GM21723 (cell line): ENCODE results near the gene TSPYL1.
"Not testable (repeated sequence)": the region's sequence is repeated elsewhere in the genome, so short reads cannot be mapped to it uniquely, and the experiment has no call there.

ENCODE experiments used
- ATAC-seq: cut with Tn5 transposase; IDR thresholded peaks from one replicate; pipeline ENCODE4 v1.9.1; 2021; ENCODE audit warnings: mild to moderate bottlenecking, moderate library complexity; ENCODE audit not compliant: unreplicated experiment

TSPYL1 gene

DNA sequence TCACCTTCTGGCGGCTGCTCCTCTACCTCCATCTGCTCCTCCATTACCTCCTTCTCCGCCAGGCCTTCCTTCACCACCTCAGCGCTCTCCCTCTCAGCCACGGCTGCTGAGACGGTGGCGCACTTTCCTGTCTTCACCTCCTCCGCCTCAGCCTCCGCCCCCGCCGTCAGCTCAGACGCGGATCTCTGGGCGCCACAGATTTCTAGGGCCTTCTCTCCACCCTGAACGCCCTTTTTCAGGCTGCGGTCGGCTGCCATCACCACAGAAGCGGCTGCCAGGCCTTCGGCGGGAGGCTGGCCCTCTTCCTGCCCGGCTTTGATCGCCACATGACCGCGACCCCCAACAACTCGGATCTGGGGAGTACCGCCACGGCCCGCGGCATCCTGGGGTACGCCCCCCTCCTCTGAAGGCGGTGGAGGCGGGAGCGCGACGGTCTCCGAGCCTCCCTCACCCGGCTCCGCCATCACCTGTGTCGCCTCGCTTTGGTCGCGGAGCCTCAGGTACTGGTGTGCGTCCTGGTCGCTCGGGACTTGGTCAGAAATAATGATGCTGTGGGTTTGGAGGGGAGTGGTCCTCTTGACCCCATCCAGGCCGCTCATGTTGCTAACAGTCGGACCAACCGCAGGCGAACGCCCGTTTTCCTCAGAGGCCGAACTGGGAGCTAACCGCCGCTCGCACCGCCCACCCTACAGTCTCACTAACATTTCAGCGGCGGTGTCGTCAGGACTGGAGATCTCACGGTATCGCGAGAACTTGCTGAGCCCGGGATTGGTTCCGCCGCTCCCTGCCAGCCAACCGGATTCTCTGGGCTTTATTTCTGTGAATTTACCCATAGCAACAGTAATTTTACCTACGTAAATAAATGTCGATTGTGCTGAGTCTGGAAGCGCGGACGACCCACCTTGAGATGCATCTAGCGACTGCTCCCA lies at the start of gene TSPYL1:
Gene TSPYL1, minus strand, starts transcription at position 699 of the 929 bp plus-strand sequence. Its CDS starts 100 bp downstream, at position 599.
- peak; percentile 95 for ATAC-seq

DNA sequence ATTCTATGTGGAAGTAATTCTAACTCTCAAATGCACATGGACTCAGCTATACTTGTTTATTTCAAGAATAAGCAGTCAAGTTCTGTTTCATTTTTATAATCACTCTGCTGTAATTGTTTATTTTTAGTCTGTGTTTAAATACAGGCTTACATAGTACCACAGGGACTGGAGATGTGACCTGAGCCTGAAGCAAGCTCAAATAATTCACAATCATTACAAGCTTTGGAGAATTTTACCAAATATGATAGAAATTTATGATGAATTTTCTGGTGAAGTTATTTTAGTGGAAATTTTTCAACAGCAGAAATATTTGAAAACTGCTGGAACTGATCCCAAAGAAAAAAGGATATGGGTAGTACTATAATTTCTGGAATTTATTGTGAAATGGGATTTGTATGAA lies 49.4 kb upstream of the TSPYL1 start:
- ATAC-seq: no peak

DNA sequence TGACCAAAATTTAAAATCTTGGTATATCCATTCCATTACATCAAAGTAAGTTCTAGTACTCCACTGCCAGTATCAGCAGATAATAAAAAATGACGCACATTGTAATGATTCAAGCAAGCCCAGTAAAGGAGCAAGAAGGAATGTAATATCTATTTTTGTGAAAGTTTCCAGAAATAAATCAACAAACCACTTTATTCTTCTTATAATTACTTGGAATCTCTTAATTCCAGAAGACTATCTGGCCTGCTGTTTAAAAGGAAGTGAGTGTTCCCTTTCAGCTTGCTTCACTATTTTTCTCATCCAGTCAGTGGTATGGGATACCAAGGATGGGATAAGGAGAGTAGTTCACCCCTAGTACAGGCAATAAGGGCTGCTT lies 48.8 kb upstream of the TSPYL1 start:
- ATAC-seq: no peak

DNA sequence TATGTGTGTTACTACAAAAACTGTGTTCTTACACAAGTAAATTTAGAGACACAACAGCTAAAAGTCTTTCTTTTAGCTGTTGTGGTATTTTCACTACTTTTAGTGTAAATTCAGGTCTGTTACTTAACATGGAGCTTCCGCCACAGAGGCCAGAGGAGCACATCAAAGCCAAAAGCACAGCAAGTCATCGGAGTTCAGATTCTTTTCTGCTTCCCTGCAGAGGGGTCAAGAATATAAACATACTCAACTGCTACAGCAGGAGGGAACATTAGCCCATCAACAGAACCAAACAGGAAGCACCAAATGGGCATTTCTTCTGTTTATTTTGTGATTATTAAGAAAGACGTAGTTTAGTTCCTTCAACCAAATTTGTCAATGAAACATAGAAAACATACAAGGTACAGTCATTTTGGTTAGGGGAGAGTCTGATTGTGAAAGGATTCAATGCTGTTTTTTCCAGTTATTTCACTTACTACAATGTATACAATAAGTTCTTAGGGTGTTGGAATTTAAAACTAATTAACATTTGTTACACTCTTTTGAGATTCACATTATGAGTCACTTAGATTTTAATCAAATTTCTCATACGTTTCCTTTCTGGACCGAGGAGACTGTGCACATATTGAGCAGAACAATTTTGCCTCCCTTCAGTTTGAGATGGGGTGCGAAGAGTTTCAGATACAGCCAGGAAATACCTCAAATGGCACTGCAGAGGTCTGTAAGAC lies 48.2 kb upstream of the TSPYL1 start:
- no peak for ATAC-seq

DNA sequence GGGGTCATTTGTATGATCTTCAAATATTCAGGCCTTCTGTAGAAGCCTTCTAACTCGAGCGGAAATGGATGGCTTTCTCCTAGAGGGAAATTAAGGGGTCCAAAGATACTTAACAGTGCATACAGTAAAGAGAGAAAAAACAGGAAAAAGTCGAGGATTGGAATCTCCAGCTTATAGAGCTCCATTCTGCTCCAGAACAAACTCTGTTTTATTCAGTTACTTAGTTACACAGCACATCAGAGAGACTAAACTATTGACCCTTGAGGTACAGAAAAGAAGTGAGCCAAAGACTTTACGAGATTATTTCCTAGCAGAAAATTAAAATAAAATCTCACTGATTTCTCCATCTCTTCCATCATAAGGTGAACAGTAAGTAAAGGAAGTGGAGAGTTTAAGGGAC lies 47.3 kb upstream of the TSPYL1 start:
- ATAC-seq: no peak

DNA sequence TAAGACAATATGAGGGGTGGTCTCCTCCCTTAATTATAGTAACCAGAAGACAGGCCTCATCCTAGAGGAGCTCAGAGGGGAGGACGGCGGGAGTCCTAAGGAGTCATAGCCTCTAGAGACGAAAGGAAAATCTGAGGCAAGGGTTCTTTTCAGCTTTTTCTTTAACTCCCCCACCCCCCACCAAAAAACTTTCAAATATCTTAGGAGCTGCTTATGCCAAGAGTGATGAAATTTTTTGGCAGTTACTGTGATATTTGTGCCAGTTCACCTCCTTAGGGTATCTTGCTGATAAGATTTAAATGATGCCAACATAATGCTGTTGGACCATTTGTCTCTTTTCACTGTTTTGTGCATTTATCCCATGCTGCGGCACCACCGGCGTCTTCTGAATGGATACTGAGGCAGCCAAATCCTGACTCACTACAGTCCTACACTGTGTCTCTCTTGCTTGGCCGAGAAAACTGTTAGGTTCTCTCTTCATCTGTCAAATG lies 46.5 kb upstream of the TSPYL1 start:
- no peak for ATAC-seq

DNA sequence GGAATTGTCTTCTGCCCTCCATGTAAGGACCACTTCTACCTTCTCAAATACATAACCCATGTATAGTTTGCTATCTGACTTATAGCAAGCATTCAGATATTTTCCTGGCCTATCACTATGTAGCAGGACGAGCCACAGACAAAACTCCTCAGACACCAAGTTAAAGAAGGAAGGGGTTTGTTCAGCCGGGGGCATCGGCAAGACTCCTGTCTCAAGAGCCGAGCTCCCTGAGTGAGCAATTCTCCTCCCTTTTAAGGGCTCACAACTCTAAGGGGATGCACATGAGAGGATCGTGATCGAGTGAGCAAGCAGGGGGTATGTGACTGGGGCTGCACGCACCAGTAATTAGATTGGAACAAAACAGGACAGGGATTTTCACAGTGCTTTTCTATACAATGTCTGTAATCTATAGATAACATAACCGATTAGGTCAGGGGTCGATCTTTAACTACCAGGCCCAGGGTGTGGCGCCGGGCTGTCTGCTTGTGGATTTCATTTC lies 46.0 kb upstream of the TSPYL1 start:
- ATAC-seq: not testable (repeated sequence)

DNA sequence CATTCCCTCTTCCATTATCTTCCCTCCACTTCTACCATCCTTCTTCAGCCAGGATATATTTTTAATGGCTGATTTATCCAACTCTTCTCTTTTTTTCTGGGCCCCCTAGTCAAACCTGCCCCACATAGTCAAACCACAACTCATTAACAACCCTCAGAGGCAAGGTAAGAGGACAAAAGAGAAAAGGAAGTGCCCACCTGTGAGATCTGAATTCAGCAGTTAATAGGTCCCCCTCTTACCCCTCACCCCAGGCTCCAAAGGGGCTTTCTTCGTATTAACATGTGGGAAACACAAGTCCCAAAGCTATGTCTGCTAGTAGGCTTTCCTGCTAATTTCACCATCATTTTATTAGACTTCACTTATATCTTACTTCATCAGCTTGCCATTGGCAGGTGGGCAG lies 44.1 kb upstream of the TSPYL1 start:
- ATAC-seq: no peak

DNA sequence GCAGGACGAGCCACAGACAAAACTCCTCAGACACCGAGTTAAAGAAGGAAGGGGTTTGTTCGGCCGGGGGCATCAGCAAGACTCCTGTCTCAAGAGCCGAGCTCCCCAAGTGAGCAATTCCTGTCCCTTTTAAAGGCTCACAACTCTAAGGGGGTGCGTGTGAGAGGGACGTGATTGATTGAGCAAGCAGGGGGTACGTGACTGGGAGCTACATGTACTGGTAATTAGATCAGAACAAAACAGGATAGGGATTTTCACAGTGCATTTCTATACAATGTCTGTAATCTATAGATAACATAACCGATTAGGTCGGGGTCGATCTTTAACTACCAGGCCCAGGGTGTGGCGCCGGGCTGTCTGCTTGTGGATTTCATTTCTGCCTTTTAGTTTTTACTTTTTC lies 42.2 kb upstream of the TSPYL1 start:
- not testable (repeated sequence) for ATAC-seq

DNA sequence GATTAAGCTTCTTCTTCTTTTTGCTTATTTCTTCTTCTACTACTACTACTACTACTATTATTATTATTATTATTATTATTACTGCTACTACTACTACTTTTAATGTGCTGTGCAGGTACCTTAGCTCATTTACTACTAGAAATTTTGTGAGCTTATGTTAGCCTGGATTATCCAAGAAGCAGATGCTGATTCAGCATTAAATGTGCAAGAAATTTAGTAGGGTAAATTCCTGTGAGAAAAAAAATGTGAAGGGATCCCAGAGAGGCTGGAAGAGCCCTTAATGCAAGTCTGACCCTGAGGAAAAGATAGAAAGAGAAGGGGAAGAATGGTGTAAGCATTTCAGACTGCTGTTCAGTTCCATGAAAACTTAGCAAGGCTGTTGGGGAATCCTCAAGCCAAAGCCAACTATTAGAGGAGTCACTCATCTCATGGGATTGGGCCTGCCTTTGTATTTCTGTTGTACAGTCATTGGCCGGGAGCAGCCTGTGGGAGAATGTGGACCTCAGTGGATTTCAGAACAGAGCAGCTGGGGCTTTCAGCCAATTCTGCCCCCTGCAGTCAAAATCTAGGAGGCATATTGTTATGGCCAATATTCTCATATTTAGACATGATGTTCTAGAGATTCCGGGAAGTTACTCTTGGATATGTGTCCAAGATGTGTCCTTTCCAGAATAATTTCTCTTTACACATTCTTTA lies 37.2 kb upstream of the TSPYL1 start:
- no peak for ATAC-seq

DNA sequence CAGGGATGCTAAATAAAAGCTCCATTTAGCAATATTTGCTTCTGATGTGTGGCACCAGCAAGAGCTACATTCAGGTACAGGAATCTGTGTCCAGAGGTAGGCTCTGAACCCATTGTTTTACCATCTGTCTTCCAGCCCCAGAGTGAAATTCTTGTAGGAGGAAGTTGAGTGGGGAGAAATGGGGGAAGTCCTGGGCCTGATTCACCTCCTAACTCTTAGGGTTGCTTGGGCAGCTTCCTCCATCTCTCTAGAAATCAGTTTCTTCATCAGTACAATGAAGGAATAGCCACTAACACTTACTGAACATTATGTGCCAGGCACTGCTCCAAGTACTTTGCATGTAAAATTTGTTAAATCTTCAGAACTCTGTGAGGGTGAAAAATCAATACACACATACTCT lies 35.1 kb upstream of the TSPYL1 start:
- no peak for ATAC-seq

DNA sequence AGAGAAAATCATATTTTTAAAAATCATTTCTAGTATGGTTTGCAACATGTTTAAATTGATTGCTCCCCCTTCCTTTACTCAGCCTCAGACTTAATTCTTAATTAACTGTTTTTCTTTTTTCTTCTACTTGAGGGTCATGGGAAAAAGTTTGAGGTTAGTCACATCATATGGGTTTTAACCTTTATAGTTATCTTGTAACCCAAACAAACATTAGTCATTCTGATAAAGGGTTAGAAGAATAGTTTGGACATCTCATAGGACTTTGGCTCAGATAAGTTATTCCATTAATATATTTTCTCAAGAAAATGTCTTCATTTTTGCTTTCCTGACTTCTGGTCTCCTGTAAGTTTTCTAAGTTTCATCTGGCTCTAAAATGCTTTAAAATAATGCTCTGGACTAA lies 34.5 kb upstream of the TSPYL1 start:
- no peak for ATAC-seq

DNA sequence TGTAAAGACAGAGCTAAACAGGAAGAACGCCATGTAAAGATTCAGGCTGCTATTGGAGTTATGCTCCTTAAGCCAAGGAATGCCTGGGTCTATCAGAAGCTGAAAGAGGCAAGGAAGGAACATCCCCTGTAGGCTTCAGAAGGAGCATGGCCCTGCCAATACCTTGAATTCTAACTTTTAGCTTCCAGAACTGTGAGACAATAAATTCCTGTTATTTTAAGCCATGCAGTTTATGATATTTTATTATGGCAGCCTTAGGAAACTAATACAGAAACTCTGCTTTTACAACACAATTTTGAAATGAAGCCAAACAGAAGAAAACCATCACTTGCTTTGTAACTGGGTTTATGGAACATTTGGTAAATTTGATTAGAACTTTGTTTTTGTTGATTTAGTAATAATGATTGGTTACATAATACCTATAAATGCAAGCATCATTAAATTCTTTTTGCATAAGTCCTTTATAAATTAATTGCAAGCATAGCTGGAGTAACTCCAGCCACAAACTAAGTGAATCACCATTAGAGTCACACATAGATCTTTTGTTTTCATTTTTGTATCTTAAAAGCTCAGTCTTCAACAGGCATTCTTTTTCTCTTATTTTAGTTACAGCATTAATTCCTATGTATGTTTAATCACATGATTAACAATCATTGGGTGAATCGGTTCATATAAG lies 33.5 kb upstream of the TSPYL1 start:
- no peak for ATAC-seq

DNA sequence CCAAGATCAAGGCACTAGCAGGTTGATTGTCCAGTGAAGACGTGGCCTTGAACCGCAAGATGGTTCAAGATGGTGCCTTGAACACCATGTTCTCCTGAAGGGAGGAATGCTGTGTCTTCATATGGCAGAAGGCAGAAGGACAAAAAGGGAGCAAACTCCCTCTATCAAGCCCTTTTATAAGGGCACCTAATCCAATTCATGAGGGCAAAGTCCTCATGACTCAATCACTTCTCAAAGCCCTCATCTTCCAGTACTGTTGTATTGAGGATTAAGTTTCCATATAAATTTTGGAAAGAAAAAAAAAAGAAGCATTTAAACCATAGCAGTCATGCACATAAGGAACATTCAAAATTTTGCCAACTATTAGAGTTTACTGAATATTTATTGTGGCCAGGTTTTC lies 29.9 kb upstream of the TSPYL1 start:
- no peak for ATAC-seq

DNA sequence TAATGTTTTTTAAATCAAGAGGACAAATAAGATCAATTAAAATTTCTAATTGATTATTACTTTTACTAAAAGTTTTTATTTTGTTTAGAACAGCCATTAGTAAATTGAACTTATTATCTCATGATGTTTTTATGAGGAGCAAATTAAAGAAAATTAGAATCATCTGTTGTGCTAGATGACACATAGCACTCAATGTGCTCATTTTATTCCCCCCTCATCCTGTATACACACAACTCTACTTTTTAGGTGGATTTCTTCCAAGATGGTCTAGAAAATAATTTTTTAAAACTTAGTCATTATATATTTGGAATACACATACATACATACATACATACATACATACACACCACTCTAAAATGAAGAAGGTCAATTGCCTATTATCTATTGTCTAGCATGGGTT lies 29.3 kb upstream of the TSPYL1 start:
- no peak for ATAC-seq

DNA sequence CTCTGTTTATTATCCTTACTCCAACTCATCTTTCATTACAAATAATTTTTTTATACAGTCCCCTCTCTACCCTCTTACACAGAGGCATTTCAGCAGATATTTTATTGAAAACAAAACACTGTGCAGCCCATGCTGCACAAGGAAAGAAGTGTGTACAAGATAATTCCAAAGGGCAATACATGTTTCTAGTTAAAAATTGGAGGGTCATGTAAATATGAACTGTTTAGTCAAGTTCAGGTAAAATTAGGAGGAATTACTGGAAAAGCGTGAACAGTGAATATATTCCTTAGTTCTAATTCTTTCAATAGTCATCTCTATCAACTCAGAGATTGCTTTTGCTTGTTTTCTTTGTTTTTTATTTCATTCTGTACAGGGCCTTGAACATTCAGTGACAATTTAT lies 27.9 kb upstream of the TSPYL1 start:
- ATAC-seq: no peak

DNA sequence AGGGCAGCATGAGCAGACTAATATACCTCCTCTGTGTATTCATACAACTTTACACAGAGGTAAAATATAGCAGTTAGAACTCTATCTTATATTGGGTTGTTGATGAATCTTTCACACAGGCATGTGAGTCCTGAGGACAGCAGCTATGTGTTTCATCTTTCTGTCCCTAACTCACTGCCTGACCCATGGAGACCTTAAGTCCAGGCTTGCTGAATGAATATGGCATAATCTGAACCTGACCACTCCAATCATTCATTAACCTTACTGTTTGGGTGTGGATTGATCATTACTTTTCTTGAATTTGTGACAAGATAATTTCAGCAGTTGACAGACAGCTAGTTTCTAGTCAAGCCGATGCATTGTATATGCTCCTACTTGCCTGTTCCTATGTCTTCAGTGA lies 27.3 kb upstream of the TSPYL1 start:
- no peak for ATAC-seq

DNA sequence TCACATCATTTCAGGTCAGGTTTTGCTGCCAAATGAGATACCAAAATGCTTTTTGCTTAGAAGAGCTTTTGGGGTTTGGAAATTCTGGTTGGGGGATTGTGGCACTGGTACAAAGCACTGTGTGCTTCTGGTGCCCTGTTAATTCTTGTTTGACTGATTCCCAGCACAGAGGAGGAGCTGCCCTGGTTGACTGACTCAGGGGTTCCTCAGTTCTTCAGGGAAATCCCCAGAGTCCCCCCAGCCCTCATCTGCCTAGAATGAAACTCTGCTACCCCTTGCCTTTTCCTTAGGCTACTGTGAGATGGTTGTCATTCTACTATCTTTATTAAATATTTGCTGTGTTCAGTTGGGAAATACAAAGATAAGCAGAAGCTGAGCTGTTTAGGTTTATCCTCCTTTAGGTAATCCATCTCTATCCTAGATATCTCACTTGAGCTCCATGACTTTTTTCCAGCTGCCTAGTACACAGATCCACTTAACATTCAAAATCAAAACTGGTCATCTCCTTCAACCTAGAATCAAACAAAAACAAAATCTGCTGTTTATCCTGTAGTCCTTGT lies 24.9 kb upstream of the TSPYL1 start:
- ATAC-seq: no peak

DNA sequence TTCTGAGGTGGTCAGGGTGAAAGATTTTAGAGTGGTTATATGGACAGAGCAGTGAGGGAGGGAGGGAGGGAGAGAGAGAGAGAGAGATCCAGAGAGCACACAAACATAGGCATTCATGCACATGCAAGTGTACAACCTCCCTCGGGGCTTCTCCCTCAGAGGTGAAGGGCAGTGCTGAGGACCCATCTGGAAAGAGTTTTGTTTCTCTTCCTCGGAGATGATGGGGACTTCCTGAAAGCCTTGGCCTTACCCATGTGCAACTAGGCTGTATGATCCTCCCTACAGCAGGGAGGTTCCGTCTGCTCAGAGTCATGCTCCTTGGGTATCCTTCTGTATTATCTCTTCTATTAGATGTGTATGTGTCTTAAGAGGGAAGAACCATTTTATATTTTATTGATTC lies 21.4 kb upstream of the TSPYL1 start:
- no peak for ATAC-seq

DNA sequence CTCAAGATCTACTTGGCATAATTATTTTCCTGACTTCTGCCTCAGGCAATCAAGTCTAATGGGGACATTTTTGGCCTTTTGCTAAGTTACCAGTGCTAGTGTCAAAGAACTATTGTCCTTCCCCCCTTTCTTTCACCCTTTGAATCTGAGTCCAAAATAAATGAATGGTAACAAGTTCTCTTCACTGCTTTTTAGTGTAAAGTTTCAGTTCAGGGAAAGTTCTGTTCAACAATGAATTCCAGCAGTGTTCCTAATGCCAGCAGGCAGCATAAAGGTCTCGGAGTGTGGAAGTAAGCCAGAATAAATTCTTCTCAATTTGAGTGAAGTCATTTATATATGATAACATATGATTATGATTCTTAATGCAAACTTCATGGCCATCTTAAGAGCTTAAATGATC lies 20.8 kb upstream of the TSPYL1 start:
- no peak for ATAC-seq
